Hematopoietic multipotent progenitor cell treated with erythropoietin and hydrocortisone succinate and interleukin-3 and kit ligand, for 6 days (in vitro differentiated cells): ENCODE data around the gene NOTCH1.

ENCODE experiments used
- DNase-seq: peaks from one replicate; pipeline ENCODE4 v3.0.0-alpha.2; 2015

The NOTCH1 gene

DNA sequence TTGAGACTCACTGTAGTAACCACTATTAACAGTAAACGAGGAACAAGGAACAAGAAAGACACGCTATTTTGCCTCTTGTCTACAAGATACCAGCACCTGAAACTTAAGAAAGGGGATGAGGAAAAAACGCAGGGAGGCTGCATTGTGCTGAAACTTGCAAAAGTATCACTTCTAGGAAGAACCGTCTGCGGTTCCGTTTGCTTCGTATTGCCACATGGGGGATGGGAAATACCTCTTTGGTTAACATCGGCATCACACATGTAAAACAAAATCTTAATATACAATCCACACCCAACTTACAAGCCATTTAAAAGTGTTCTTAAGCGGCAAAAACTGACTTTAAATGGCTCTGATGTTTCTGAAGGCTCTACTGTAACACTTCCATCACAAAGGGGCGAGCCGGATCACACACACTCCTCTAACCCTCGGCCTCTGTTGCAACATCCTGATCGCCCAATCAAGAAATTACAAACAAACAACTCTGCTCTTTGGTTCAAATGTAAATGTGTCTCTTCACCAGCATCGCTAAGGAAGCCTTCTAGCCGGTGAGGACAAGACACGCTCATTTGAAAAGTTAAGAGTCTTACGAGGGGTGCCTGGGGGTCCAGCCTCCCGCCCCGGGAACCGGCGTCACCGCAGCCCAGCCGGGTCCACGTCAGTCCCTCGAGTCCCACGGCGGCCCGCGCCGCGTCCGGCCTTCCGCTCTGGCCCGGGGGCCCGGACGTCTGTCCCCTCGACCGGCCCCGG lies 63.6 kb downstream of the NOTCH1 start:
- peak; percentile 69 for DNase-seq

DNA sequence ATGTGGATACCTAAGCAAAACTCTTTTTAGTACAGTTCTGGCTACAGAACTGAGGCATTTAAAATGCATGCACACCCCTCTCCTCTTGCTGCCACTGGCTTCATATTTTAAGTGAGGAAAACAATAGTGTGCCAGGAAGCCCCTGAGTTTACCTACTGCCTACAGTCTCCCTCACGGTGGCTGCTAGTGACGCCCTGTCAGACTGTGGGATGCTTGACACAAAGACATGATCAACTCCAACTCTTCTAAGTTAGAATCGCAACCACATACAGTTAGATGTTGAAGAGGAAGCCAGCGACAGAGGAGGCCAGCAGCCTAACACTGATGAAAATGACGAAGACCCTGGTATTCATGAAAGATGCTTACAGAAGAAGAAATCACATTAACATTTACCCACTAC lies 64.3 kb downstream of the NOTCH1 start:
- no peak for DNase-seq

GRCh38 chr9:136476369-136477150 lies 69.3 kb downstream of the NOTCH1 start:
- DNase-seq = no peak

- DNase-seq = no peak
Measured at GRCh38 chr9:136474974-136475865, 70.6 kb downstream of the NOTCH1 start.

DNA sequence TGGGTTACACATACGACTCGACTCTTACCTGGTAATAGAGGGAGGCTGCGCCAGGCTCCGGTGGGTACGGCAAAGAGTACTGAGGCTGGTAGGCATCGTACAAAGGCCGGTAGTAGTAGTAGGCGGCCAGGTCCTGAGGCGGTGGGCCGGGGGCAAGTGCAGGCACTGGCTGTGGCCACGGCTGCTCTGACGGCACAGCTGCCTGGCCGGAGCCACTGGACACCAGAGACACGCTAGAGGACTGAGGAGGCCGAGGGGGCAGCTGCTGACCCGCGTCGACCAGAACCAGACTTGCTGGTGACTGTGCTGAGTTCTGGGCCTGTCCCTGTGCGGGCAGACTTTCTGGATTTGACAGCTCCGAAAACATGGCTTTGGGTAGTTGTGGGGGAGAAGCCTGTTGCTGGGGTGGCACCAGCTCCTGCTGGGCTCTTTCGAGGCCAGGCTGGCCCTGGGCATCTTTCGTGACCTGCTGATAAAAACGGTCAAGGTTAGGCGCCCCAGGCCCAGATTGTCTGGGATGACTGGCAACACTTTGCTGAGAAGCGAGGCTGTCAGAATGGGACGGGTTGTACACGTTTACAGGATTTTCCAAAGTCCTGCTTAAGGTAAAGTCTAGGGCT lies 71.7 kb downstream of the NOTCH1 start:
- no peak for DNase-seq

DNA sequence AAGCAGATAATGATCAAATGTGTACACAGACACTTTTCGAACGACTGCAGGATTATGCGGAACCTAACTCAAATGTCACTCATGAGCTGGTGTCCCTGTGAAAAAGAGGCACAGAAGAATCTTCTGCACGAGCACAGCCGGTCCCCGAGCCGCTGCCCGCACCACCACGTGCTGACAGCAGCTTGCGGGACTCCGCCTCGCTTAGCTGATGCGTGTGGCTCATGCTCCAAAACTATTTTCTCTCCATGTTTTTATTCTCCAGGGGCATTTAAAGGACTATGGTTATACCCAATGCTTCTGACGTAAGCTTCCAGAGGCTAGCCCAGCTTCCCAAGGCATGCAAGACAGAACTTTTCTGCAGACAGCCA lies 72.5 kb downstream of the NOTCH1 start:
- no peak for DNase-seq

- DNase-seq = no peak
Measured at GRCh38 chr9:136472640-136473353, 73.1 kb downstream of the NOTCH1 start.

GRCh38 chr9:136471802-136472487 lies 73.9 kb downstream of the NOTCH1 start:
- no peak for DNase-seq

GRCh38 chr9:136470792-136471469 lies 74.9 kb downstream of the NOTCH1 start:
- peak; percentile 18 for DNase-seq

DNA sequence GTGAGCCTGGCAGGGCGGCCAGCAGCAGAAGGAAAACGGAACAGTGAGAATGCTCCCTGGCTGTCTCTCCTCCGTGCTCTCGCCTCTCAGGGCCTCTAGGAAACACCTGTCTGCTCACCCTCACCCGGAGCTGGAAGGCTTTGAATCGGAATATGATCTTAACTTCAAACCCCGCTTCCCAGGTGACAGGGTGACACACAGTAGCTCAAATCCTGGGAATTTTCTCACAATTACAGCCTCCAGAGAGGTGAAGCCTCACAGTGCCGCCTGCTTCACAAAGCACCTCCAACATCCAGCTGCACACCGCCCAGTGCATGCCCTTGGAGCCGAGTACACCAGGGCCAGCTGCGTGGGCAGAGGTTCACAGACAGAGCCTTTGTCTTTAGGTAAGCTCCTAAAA lies 75.5 kb downstream of the NOTCH1 start:
- no peak for DNase-seq

DNA sequence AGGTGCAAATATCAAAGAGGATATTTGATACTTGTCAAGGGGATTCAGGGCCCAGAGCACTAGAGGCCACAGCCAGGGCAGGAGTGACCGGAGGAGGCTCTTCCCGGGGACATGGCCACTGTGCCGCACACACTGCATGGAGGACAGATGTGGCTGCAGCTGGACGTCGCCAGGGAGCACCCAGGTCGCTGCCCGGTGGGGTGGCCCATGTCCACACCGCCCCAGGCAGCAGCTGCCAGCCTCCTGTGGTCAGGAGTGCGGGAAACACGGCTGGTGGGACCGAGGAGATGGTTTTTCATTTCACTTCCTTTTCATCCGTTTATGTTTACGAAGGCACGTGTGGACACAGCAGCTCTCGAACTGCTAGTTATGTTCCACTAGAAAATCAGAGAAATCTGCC lies 78.1 kb downstream of the NOTCH1 start:
- DNase-seq = no peak

DNA sequence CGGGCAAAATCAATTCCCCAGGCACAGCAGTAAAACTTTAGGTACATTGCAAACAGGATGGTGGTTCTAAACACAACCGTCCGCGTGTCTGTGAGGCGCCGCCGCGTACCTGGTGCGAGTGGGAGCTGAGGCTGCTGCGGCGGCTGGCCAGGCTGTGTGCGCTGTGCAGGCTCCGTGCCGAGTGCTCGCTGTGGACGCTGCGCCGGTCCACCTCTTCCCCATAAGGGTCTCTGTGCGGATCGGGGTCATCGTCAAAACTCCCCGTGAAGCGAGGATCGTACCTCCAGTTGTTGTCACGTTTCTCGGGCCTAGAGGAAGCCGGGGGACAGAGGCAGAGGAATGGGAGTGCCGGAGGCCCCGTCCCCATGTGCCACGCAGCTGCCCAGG lies 79.7 kb downstream of the NOTCH1 start:
- no peak for DNase-seq

DNA sequence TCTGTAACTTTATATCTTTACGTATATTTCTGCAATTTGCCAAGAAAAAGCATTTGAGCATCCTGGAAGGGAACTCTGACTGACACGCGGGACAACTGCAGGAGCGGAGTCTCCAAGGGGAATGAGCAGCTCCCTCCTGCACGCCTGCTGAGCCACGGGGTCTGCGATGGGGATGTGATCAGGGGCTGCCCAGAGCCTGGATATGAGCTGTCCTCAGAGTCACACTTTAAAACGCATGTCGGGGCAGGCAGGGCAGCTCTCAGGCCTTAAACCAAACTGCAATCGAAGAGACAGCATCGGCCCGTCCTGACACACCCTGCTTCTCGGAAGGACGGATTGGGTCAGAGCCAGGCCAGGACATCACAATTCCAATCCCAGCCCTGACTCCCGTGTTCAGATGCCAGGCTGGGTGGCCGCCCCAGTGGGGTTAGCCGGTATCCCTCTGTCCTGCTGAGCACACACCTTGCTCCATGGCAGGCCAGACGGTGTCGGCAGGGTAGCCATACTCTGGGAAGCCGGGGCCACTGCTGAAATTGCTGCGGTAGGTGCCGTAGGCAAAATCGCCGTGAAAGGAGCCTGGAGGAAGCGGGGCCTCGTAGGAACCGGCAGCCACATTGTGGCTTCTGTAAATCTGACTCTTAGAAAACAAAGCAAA lies 80.2 kb downstream of the NOTCH1 start:
- DNase-seq = no peak

- DNase-seq = no peak
Measured at GRCh38 chr9:136464241-136464640, 81.6 kb downstream of the NOTCH1 start.

GRCh38 chr9:136463578-136463977 lies 82.3 kb downstream of the NOTCH1 start:
- no peak for DNase-seq

DNA sequence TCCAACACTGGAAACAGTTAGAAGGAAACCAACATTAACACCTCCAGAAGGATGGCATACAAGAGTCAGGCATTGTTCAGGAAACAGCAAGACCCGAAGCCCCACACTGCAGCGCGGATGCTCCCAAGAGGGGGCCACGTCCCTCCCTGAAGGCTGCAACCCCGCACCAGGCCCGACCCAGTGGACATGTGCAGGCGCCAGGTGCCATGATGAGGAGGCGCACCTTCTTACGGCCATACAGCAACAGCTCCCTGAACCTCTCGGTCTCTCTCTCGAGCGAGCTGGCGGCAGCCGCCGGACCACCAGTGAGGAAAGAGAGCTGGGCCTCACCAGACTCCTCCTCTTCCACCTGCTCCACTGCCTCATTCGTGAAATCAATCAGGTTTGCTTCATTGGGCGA lies 83.2 kb downstream of the NOTCH1 start:
- no peak for DNase-seq

- DNase-seq = no peak
Measured at GRCh38 chr9:136460772-136461325, 85.0 kb downstream of the NOTCH1 start.

DNA sequence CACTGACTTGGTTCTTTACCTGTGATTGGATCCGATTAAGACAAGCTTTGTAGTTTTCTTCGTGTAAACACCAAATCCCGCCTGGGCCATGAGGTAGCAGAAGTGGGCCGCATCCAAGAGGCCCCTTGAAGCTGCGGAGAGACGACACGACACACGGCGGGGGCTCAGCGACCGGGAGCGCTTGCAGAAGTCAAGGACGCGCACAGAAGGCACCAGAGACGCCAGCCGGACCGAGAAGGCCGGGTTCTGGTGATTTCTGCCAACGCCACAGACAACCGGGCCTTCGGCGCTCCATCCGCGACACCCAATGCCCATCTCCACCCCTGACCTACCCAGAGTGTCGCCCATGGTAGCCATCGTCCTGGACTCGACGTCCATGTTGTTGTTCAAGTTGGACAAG lies 86.4 kb downstream of the NOTCH1 start:
- DNase-seq = no peak

- no peak for DNase-seq
Measured at GRCh38 chr9:136457326-136457725, 88.5 kb downstream of the NOTCH1 start.

- DNase-seq = no peak
Measured at GRCh38 chr9:136456258-136456657, 89.6 kb downstream of the NOTCH1 start.
